COLO829 (cell line): ENCODE data around the gene DOP1B.
"Not testable (repeated sequence)": the region's sequence is repeated elsewhere in the genome, so short reads cannot be mapped to it uniquely, and the experiment has no call there.

Experiments
- DNase-seq: peaks from one replicate; pipeline ENCODE4 v3.0.0; 2012; ENCODE audit warnings: low spot score

DOP1B gene

GRCh38 chr21:36156815-36157670, at the start of gene DOP1B:
Gene DOP1B (plus strand): TSS chr21:36156824. CDS start chr21:36164734, 7,910 bp downstream.
- DNase-seq = no peak

- no peak for DNase-seq
These were observed 46.8 kb upstream of the DOP1B start for GRCh38 chr21:36109868-36110267.

- DNase-seq = no peak
These were observed 45.4 kb upstream of the DOP1B start for GRCh38 chr21:36111238-36111637.

GRCh38 chr21:36113647-36114428, 42.8 kb upstream of the DOP1B start:
- peak; percentile 22 for DNase-seq

GRCh38 chr21:36115138-36115730, 41.4 kb upstream of the DOP1B start:
- no peak for DNase-seq

GRCh38 chr21:36117286-36117741, 39.3 kb upstream of the DOP1B start:
- DNase-seq = no peak

- no peak for DNase-seq
These were observed 36.2 kb upstream of the DOP1B start for GRCh38 chr21:36120304-36120888.

- no peak for DNase-seq
These were observed 33.6 kb upstream of the DOP1B start for GRCh38 chr21:36122977-36123376.

- DNase-seq = no peak
These were observed 32.2 kb upstream of the DOP1B start for GRCh38 chr21:36124395-36124794.

GRCh38 chr21:36125512-36126207, 31.0 kb upstream of the DOP1B start:
- DNase-seq = peak; percentile 53

- no peak for DNase-seq
These were observed 30.4 kb upstream of the DOP1B start for GRCh38 chr21:36126208-36126565.

- no peak for DNase-seq
These were observed 30.0 kb upstream of the DOP1B start for GRCh38 chr21:36126621-36127110.

- no peak for DNase-seq
These were observed 29.2 kb upstream of the DOP1B start for GRCh38 chr21:36127250-36127904.

GRCh38 chr21:36127977-36128376, 28.6 kb upstream of the DOP1B start:
- DNase-seq = no peak

GRCh38 chr21:36129219-36129618, 27.4 kb upstream of the DOP1B start:
- DNase-seq = no peak

- DNase-seq = not testable (repeated sequence)
These were observed 26.2 kb upstream of the DOP1B start for GRCh38 chr21:36130414-36130762.

GRCh38 chr21:36130839-36131238, 25.8 kb upstream of the DOP1B start:
- DNase-seq = not testable (repeated sequence)

GRCh38 chr21:36132696-36133095, 23.9 kb upstream of the DOP1B start:
- no peak for DNase-seq

GRCh38 chr21:36134803-36135390, 21.7 kb upstream of the DOP1B start, which contains the start of gene CBR3:
Gene CBR3 (plus strand): TSS chr21:36135079. CDS start chr21:36135193, 114 bp downstream.
- peak; percentile 74 for DNase-seq

GRCh38 chr21:36135391-36136102, 21.1 kb upstream of the DOP1B start:
- DNase-seq = peak; percentile 92
